ENCODE data around the gene LRRN4CL. TPM values are rescaled to one million over a fixed set of nuclear protein-coding genes. Genes with fewer than 3 reads are reported as not detected.
A peak's percentile ranks its signal among the peaks of the same experiment; 100 is the strongest.
"Not testable (repeated sequence)": the region's sequence is repeated elsewhere in the genome, so short reads cannot be mapped to it uniquely, and the experiment has no call there.

LRRN4CL gene
- polyA plus RNA-seq, 1 donor from 2014 or later: not detected

GRCh38 chr11:62705413-62705812 is 16.1 kb upstream of the LRRN4CL start:
- no peaks in the 10 kb centered on the region for H3K27me3 Mint-ChIP-seq
- peaks cover 28 to 34% (median 29%) of the 10 kb centered on the region in 3 donors for H3K4me1 Mint-ChIP-seq
- H3K27ac Mint-ChIP-seq: peak overlapping the region; percentile 94 to 96 (median 96)
- peaks cover 3% of the 10 kb centered on the region for H3K36me3 Mint-ChIP-seq
- H3K9me3 Mint-ChIP-seq: no peaks in the 10 kb centered on the region
- peak overlapping the region; percentile 90 to 99 (median 96) for H3K4me3 Mint-ChIP-seq

GRCh38 chr11:62703921-62704320 is 14.6 kb upstream of the LRRN4CL start:
- H3K36me3 Mint-ChIP-seq, H3K9me3 Mint-ChIP-seq, H3K27me3 Mint-ChIP-seq: not testable (repeated sequence)
- Mint-ChIP-seq H3K4me3 (peak overlapping the region in 1 of 4 donors; percentile 26), H3K4me1 (peaks cover 16 to 26% (median 26%) of the 10 kb centered on the region in 3 donors), H3K27ac (peak overlapping the region in 1 of 3 donors; percentile 39)

GRCh38 chr11:62702246-62702645 is 12.9 kb upstream of the LRRN4CL start:
- Mint-ChIP-seq H3K27me3 (no peaks in the 10 kb centered on the region), H3K9me3 (no peaks in the 10 kb centered on the region), H3K4me3 (peak overlapping the region in 1 of 4 donors; percentile 36), H3K27ac (no peak overlapping the region), H3K4me1 (peaks cover 8 to 13% (median 13%) of the 10 kb centered on the region in 3 donors), H3K36me3 (peaks cover 5% of the 10 kb centered on the region)

GRCh38 chr11:62694455-62695167 is 5.3 kb upstream of the LRRN4CL start:
- H3K27me3 Mint-ChIP-seq: no peaks in the 10 kb centered on the region
- H3K36me3 Mint-ChIP-seq: peaks cover 2% of the 10 kb centered on the region
- peak overlapping the region in 1 of 3 donors; percentile 46 for H3K27ac Mint-ChIP-seq
- H3K4me1 Mint-ChIP-seq: peaks cover 3 to 5% (median 5%) of the 10 kb centered on the region in 3 donors
- no peak overlapping the region for H3K4me3 Mint-ChIP-seq
- no peaks in the 10 kb centered on the region for H3K9me3 Mint-ChIP-seq

GRCh38 chr11:62693624-62694023 is 4.3 kb upstream of the LRRN4CL start:
- H3K9me3 Mint-ChIP-seq, H3K36me3 Mint-ChIP-seq, H3K4me3 Mint-ChIP-seq, H3K4me1 Mint-ChIP-seq, H3K27ac Mint-ChIP-seq, H3K27me3 Mint-ChIP-seq: not testable (repeated sequence)

- Mint-ChIP-seq H3K27ac (no peak overlapping the region), H3K36me3 (no peaks in the 10 kb centered on the region), H3K27me3 (peaks cover 4% of the 10 kb centered on the region), H3K4me1 (peaks cover 0 to 3% (median 0%) of the 10 kb centered on the region in 3 donors), H3K4me3 (no peak overlapping the region), H3K9me3 (no peaks in the 10 kb centered on the region)
Observed at GRCh38 chr11:62688491-62688890, 839 bp downstream of the LRRN4CL start.

- Mint-ChIP-seq H3K27me3 (peaks cover 4% of the 10 kb centered on the region), H3K4me3 (no peak overlapping the region), H3K9me3 (no peaks in the 10 kb centered on the region), H3K4me1 (peaks cover 0 to 3% (median 0%) of the 10 kb centered on the region in 3 donors), H3K27ac (no peak overlapping the region), H3K36me3 (no peaks in the 10 kb centered on the region)
Observed at GRCh38 chr11:62687508-62688396, 1.6 kb downstream of the LRRN4CL start.

GRCh38 chr11:62682518-62682917 is 6.8 kb downstream of the LRRN4CL start:
- Mint-ChIP-seq H3K27me3 (peaks cover 2% of the 10 kb centered on the region), H3K27ac (no peak overlapping the region), H3K9me3 (no peaks in the 10 kb centered on the region), H3K4me3 (no peak overlapping the region), H3K36me3 (peaks cover 1% of the 10 kb centered on the region), H3K4me1 (peaks cover 13 to 15% (median 15%) of the 10 kb centered on the region in 3 donors)

- H3K27ac Mint-ChIP-seq: peak overlapping the region; percentile 43 to 73 (median 64)
- peaks cover 19% of the 10 kb centered on the region in 3 donors for H3K4me1 Mint-ChIP-seq
- peaks cover 1% of the 10 kb centered on the region for H3K36me3 Mint-ChIP-seq
- no peaks in the 10 kb centered on the region for H3K27me3 Mint-ChIP-seq
- peak overlapping the region; percentile 66 to 84 (median 74) for H3K4me3 Mint-ChIP-seq
- H3K9me3 Mint-ChIP-seq: no peaks in the 10 kb centered on the region
Observed at GRCh38 chr11:62680825-62681240, 8.5 kb downstream of the LRRN4CL start.

GRCh38 chr11:62678770-62679696 is 10.3 kb downstream of the LRRN4CL start, which contains the start of gene UBXN1:
Gene UBXN1, minus strand, starts transcription at chr11:62679073. Its CDS starts 150 bp downstream, at chr11:62678923.
- Mint-ChIP-seq H3K4me1 (peaks cover 20 to 23% (median 21%) of the 10 kb centered on the region in 3 donors), H3K9me3 (no peaks in the 10 kb centered on the region), H3K27ac (peak within 1 kb of the TSS; percentile 92 to 98 (median 96)), H3K27me3 (no peaks in the 10 kb centered on the region), H3K36me3 (peaks cover 3% of the 10 kb centered on the region), H3K4me3 (peak within 1 kb of the TSS; percentile 91 to 96 (median 94))

- no peaks in the 10 kb centered on the region for H3K9me3 Mint-ChIP-seq
- H3K4me1 Mint-ChIP-seq: peaks cover 21 to 23% (median 22%) of the 10 kb centered on the region in 3 donors
- peak overlapping the region; percentile 91 to 96 (median 94) for H3K4me3 Mint-ChIP-seq
- H3K36me3 Mint-ChIP-seq: peaks cover 3% of the 10 kb centered on the region
- peak overlapping the region; percentile 92 to 98 (median 96) for H3K27ac Mint-ChIP-seq
- no peaks in the 10 kb centered on the region for H3K27me3 Mint-ChIP-seq
Observed at GRCh38 chr11:62678433-62678769, 10.9 kb downstream of the LRRN4CL start.

GRCh38 chr11:62677714-62678113 is 11.6 kb downstream of the LRRN4CL start:
- H3K36me3 Mint-ChIP-seq: peaks cover 3% of the 10 kb centered on the region
- H3K9me3 Mint-ChIP-seq: no peaks in the 10 kb centered on the region
- no peaks in the 10 kb centered on the region for H3K27me3 Mint-ChIP-seq
- peak overlapping the region; percentile 91 to 96 (median 94) for H3K4me3 Mint-ChIP-seq
- peak overlapping the region; percentile 92 to 98 (median 96) for H3K27ac Mint-ChIP-seq
- peaks cover 22 to 24% (median 23%) of the 10 kb centered on the region in 3 donors for H3K4me1 Mint-ChIP-seq

- peaks cover 3% of the 10 kb centered on the region for H3K36me3 Mint-ChIP-seq
- peak overlapping the region; percentile 83 to 93 (median 88) for H3K4me3 Mint-ChIP-seq
- no peaks in the 10 kb centered on the region for H3K9me3 Mint-ChIP-seq
Observed at GRCh38 chr11:62677156-62677555, 12.2 kb downstream of the LRRN4CL start.

GRCh38 chr11:62676698-62677097 is 12.6 kb downstream of the LRRN4CL start:
- Mint-ChIP-seq H3K4me1 (peaks cover 24 to 27% (median 25%) of the 10 kb centered on the region in 3 donors), H3K36me3 (peaks cover 3% of the 10 kb centered on the region), H3K27me3 (no peaks in the 10 kb centered on the region), H3K27ac (peak overlapping the region; percentile 6 to 98 (median 92)), H3K9me3 (no peaks in the 10 kb centered on the region), H3K4me3 (peak overlapping the region; percentile 47 to 93 (median 84))

More at GRCh38 chr11:62677156-62677555, 12.2 kb downstream of the LRRN4CL start:
- H3K4me1 Mint-ChIP-seq: peaks cover 23 to 26% (median 23%) of the 10 kb centered on the region in 3 donors
- no peaks in the 10 kb centered on the region for H3K27me3 Mint-ChIP-seq
- peak overlapping the region; percentile 92 to 98 (median 96) for H3K27ac Mint-ChIP-seq

Data from IgD-negative memory B cell (primary cell).